NCI-H2107 treated with DMSO at 0.1 percent for 48 hours (cell line): Measurements from ENCODE around the gene KCNN2.
A peak's percentile ranks its signal among the peaks of the same experiment; 100 is the strongest.

Source experiments
- DNase-seq: peaks from one replicate; lab custom pipeline; 2025; ENCODE audit not compliant: unreplicated experiment; lab: John Stamatoyannopoulos, UW

The KCNN2 gene

GRCh38 chr5:114361724-114362196 lies at the start of gene KCNN2:
Gene KCNN2 (plus strand): TSS chr5:114362070. CDS start chr5:114362140, 70 bp downstream.
- DNase-seq: peak; percentile 27

GRCh38 chr5:114312658-114313057 lies 49.2 kb upstream of the KCNN2 start:
- no peak for DNase-seq

GRCh38 chr5:114314061-114314460 lies 47.8 kb upstream of the KCNN2 start:
- DNase-seq: no peak

- DNase-seq: no peak
Measured at GRCh38 chr5:114316167-114316566, 45.7 kb upstream of the KCNN2 start.

- DNase-seq: no peak
Measured at GRCh38 chr5:114317751-114318150, 44.1 kb upstream of the KCNN2 start.

- no peak for DNase-seq
Measured at GRCh38 chr5:114319236-114319635, 42.6 kb upstream of the KCNN2 start.

- DNase-seq: no peak
Measured at GRCh38 chr5:114319821-114320220, 42.0 kb upstream of the KCNN2 start.

GRCh38 chr5:114324282-114324681 lies 37.6 kb upstream of the KCNN2 start:
- no peak for DNase-seq

GRCh38 chr5:114325541-114325940 lies 36.3 kb upstream of the KCNN2 start:
- no peak for DNase-seq

GRCh38 chr5:114327474-114327873 lies 34.4 kb upstream of the KCNN2 start:
- DNase-seq: no peak

- no peak for DNase-seq
Measured at GRCh38 chr5:114327987-114328386, 33.9 kb upstream of the KCNN2 start.

- DNase-seq: no peak
Measured at GRCh38 chr5:114330916-114331531, 30.8 kb upstream of the KCNN2 start.

- DNase-seq: no peak
Measured at GRCh38 chr5:114332493-114332892, 29.4 kb upstream of the KCNN2 start.

GRCh38 chr5:114332925-114333324 lies 28.9 kb upstream of the KCNN2 start:
- DNase-seq: no peak

GRCh38 chr5:114335391-114335790 lies 26.5 kb upstream of the KCNN2 start:
- DNase-seq: no peak

- no peak for DNase-seq
Measured at GRCh38 chr5:114339108-114339507, 22.8 kb upstream of the KCNN2 start.

GRCh38 chr5:114346181-114346580 lies 15.7 kb upstream of the KCNN2 start:
- DNase-seq: no peak

- no peak for DNase-seq
Measured at GRCh38 chr5:114355086-114355830, 6.6 kb upstream of the KCNN2 start.

- no peak for DNase-seq
Measured at GRCh38 chr5:114358329-114358728, 3.5 kb upstream of the KCNN2 start.

GRCh38 chr5:114360357-114360756 lies 1.5 kb upstream of the KCNN2 start:
- DNase-seq: no peak

GRCh38 chr5:114360816-114361723 lies 800 bp upstream of the KCNN2 start:
- no peak for DNase-seq
